ELF-1 (cell line): ENCODE results near the gene CCDC12.

ENCODE experiments used
- DNase-seq: peaks from one replicate; pipeline ENCODE4 v3.0.0-alpha.2; 2016; ENCODE audit warnings: low read depth, low spot score

The CCDC12 gene

GRCh38 chr3:47007482-47008233 lies 31.1 kb upstream of the CCDC12 start:
- no peak for DNase-seq

GRCh38 chr3:47007001-47007400 lies 30.5 kb upstream of the CCDC12 start:
- no peak for DNase-seq

- no peak for DNase-seq
Measured at GRCh38 chr3:47006145-47006651, 29.7 kb upstream of the CCDC12 start.

GRCh38 chr3:47005212-47006144 lies 28.9 kb upstream of the CCDC12 start:
- DNase-seq = no peak

GRCh38 chr3:47004369-47005211 lies 28.0 kb upstream of the CCDC12 start:
- no peak for DNase-seq

- no peak for DNase-seq
Measured at GRCh38 chr3:47003461-47004368, 27.2 kb upstream of the CCDC12 start.

- no peak for DNase-seq
Measured at GRCh38 chr3:47003056-47003410, 26.5 kb upstream of the CCDC12 start.

GRCh38 chr3:47002171-47003055 lies 25.9 kb upstream of the CCDC12 start:
- peak; percentile 61 for DNase-seq

GRCh38 chr3:47001731-47002170 lies 25.2 kb upstream of the CCDC12 start:
- no peak for DNase-seq

GRCh38 chr3:47000922-47001730 lies 24.6 kb upstream of the CCDC12 start:
- no peak for DNase-seq

- no peak for DNase-seq
Measured at GRCh38 chr3:47000198-47000815, 23.8 kb upstream of the CCDC12 start.

GRCh38 chr3:46999516-47000197 lies 23.1 kb upstream of the CCDC12 start:
- DNase-seq = no peak

- DNase-seq = no peak
Measured at GRCh38 chr3:46998852-46999515, 22.4 kb upstream of the CCDC12 start.

- DNase-seq = peak; percentile 94
Measured at GRCh38 chr3:46998121-46998851, 21.7 kb upstream of the CCDC12 start.

- no peak for DNase-seq
Measured at GRCh38 chr3:46997453-46998091, 21.0 kb upstream of the CCDC12 start.
